ENCODE data around the gene KIF26B.

DNA sequence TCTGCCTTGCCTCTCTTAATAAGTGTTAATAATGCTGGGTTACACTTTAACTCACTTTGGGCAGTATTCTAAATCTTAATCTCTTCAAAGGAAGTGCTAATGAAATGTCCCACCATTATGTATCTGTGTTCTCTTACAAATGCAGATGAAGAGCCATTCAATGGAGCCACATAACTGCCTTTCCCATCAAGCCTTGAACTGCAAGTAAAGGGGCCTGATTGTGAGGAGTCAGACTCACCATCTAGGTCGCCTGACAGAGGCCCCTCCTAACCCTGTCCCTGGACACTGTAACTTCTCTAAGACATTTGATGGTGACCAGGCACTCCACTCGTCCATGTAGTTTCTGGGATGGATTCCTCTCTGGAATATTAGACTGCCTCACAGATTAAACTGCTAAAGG is 329.4 kb downstream of the KIF26B start:
- TF ChIP-seq YY1 (IDR thresholded peaks at IDR 0.05; ENCODE audit: insufficient read depth, insufficient read length) (no peak), SUZ12 (IDR thresholded peaks at IDR 0.05; ENCODE audit: extremely low read depth, insufficient read depth, insufficient read length) (no peak), ZNF274 (IDR thresholded peaks at IDR 0.05; ENCODE audit: low read depth, low read length) (no peak)

All from NT2/D1 (cell line).